Posterior cingulate gyrus (tissue), 11 donors: ENCODE data around the gene PPP6C.

ENCODE experiments used
- DNase-seq, 10 donors: peaks; one replicate each; pipeline versions ENCODE4 v3.0.0 to v3.0.0-alpha.2; 2020 to 2021; ENCODE audit warnings: mixed read lengths in 3 of 10
- intact Hi-C: fragments of 100-400 bp; cut with DNase I; formaldehyde crosslinking; loops from one replicate; pipeline ENCODE4 v1.15.1; 2023

The PPP6C gene

DNA sequence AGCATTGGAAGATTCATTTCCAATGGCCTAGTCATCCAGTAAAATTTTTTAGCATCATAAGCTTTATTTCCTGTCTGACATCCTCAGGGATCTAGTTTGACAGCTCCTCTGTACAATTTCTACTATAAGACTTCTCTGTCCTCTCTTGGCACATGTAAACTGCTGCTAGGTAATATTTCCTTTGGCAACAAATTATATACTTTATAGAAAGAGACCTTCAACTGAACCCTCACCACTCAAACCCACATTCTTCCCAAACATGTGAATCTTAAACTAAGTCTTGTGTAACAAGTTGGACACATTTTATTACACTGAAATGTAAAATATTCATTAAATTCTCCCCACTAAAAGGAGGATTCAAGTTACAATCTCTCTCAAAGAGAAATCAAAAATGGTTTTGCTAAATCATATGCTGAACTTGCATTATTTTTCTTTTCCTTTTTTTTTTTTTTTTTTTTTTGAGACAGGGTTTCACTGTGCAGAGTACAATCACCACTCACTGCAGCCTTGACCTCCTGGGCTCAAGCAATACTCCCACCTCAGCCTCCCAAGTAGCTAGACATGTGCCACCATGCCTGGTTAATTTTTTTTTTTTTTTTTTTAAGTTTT is 83.2 kb downstream of the PPP6C start:
- no peak for DNase-seq
- intact Hi-C loops: no loop called here

DNA sequence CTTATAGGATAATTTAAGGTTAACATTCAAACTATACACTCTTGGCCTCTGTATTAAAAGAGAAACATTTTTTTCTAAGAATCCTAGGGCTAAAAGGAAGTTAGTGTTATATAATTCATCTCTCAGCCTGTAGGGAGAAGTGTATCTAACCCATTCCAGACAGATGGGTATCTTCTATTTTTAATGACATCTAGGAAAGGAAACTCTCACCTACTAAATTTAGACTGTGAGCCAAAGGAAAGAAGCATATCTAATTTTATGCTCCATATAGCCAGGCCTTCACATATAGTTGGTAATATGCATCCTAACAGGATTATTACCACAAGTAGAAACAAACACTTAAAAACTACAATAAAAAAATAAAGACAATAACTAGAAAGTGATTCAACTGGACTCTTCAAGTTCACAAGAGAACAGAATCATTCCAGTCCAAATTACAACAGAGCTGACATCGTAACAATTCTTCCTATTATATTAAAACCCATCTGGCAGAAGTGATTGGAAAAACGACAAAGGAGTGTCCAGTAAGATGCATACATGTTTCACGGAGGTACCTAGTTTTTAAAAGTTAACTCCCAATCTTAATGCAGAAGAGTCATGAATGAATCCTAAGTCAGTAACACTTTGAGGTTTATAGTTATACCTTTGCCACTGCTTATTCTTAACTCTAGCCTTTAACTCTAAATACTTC is 85.7 kb downstream of the PPP6C start:
- intact Hi-C loops: no loop called here
- DNase-seq: no peak

DNA sequence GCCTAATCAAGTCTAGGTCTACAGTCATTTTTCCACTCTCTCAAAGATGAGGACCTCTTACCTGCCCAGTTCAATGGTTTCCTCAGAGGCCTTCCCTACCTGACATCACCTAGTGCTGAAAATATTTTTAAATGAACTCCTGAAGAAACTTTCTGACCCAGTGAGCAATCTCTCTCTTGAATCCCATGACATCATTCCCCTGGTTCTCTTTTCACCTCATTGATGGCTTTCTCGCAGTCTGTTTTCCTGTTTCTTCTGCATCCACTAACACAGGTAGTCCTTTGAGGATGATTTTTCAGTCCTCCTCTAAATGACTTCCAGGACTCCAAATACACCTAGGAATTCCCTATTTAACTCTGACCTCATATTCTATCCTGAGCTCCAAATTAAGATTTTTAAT is 86.6 kb downstream of the PPP6C start:
- intact Hi-C loops: no loop called here
- no peak for DNase-seq

DNA sequence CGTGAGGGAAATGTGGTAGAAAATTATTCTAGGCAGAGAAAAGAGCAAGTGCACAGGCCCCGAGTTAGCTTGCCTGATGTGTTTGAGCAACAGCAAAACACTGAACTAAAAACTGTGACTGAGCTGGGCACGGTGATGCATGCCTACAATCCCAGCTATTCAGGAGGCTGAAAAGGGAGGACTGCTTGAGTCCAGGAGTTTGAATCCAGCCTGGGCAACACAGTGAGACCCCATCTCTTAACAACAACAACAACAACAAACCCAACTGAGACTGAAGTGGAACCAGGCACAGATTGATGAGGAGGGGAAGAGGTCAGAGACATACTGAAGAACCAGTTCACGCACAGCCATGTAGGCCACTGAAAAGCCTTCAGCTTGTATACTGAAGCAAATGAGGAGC is 88.8 kb downstream of the PPP6C start:
- intact Hi-C loops: no loop called here
- no peak for DNase-seq

DNA sequence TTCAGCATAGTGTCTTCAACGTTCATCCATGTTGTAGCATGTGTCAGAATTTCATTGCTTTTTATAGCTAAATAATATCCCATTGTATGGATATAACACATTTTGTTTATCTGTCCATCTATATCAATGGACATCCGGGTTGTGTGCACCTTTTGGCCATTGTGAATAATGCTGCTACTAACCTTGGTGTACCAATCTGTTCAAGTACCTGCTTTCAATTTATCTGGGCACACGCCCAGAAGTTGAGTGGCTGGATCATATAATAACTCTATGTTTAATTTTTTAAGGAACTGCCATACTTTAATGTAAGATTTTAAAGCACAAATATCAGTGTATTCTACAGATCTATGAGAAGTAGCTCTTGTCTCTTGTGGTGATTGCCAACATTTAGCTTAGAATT is 89.8 kb downstream of the PPP6C start:
- DNase-seq: no peak
- intact Hi-C loops: no loop called here
